Immature natural killer cell (primary cell): ENCODE measurements around the gene SLC6A12. TPM values are rescaled to one million over a fixed set of nuclear protein-coding genes. Genes with fewer than 3 reads are reported as not detected.
"Not testable (repeated sequence)": the region's sequence is repeated elsewhere in the genome, so short reads cannot be mapped to it uniquely, and the experiment has no call there.

Experiments used
- DNase-seq, 3 donors: peaks; one replicate each; pipeline ENCODE4 v3.0.0; 2022; ENCODE audit warnings: mixed read lengths in 1 of 3
- H3K27ac Mint-ChIP-seq, 6 donors: one replicate each; pipeline ENCODE4 v1.8.0; 2020; ENCODE audit warnings: mixed read lengths in 6 of 6, mild to moderate bottlenecking in 5 of 6, inconsistent platforms in 4 of 6, moderate library complexity in 3 of 6
- H3K27me3 Mint-ChIP-seq, 3 donors: one replicate each; pipeline ENCODE4 v1.8.0; 2020 to 2021; ENCODE audit warnings: low read depth in 3 of 3, mild to moderate bottlenecking in 3 of 3, mixed read lengths in 3 of 3, moderate library complexity in 3 of 3, inconsistent platforms in 1 of 3
- H3K36me3 Mint-ChIP-seq, 3 donors: one replicate each; pipeline ENCODE4 v1.8.0; 2020; ENCODE audit warnings: mixed read lengths in 3 of 3, inconsistent platforms in 2 of 3, mild to moderate bottlenecking in 2 of 3
- H3K4me1 Mint-ChIP-seq, 2 donors: one replicate each; pipeline ENCODE4 v1.8.0; 2020; ENCODE audit warnings: inconsistent platforms in 2 of 2, mild to moderate bottlenecking in 2 of 2, mixed read lengths in 2 of 2, moderate library complexity in 1 of 2
- H3K4me3 Mint-ChIP-seq, 5 donors: one replicate each; pipeline ENCODE4 v1.8.0; 2020; ENCODE audit warnings: mild to moderate bottlenecking in 5 of 5, mixed read lengths in 5 of 5, inconsistent platforms in 3 of 5, moderate library complexity in 3 of 5
- H3K9me3 Mint-ChIP-seq, 6 donors: one replicate each; pipeline ENCODE4 v1.8.0; 2020; ENCODE audit warnings: mild to moderate bottlenecking in 6 of 6, mixed read lengths in 6 of 6, inconsistent platforms in 4 of 6, moderate library complexity in 3 of 6
- polyA plus RNA-seq, 3 donors: library from polyadenylated mRNA; unstranded; fragments of 300-500 nt; fragmentation: Illumina TruSeq; gene quantifications; one replicate each; pipeline ENCODE4 v1.2.3, GENCODE V29; 2021

Gene SLC6A12
- polyA plus RNA-seq, 3 donors from 2014 or later: 0.59 TPM; not detected in 2

- peaks cover 10 to 18% (median 13%) of the 10 kb centered on the region in 6 donors for H3K9me3 Mint-ChIP-seq
- H3K4me1 Mint-ChIP-seq: no peaks in the 10 kb centered on the region
- DNase-seq: no peak
- H3K36me3 Mint-ChIP-seq: peaks cover 0 to 5% (median 4%) of the 10 kb centered on the region in 3 donors
- no peak overlapping the region for H3K27ac Mint-ChIP-seq
- H3K27me3 Mint-ChIP-seq: peaks cover 0 to 11% (median 2%) of the 10 kb centered on the region in 3 donors
- H3K4me3 Mint-ChIP-seq: no peak overlapping the region
Observed at GRCh38 chr12:242496-242895, 28.5 kb upstream of the SLC6A12 start.

GRCh38 chr12:241266-241665 is 27.3 kb upstream of the SLC6A12 start:
- Mint-ChIP-seq H3K27ac (no peak overlapping the region), H3K4me3 (no peak overlapping the region), H3K9me3 (peaks cover 2 to 11% (median 6%) of the 10 kb centered on the region in 6 donors), H3K4me1 (no peaks in the 10 kb centered on the region), H3K36me3 (peaks cover 0 to 7% (median 3%) of the 10 kb centered on the region in 3 donors), H3K27me3 (peaks cover 2 to 8% (median 3%) of the 10 kb centered on the region in 3 donors)
- no peak for DNase-seq

DNA sequence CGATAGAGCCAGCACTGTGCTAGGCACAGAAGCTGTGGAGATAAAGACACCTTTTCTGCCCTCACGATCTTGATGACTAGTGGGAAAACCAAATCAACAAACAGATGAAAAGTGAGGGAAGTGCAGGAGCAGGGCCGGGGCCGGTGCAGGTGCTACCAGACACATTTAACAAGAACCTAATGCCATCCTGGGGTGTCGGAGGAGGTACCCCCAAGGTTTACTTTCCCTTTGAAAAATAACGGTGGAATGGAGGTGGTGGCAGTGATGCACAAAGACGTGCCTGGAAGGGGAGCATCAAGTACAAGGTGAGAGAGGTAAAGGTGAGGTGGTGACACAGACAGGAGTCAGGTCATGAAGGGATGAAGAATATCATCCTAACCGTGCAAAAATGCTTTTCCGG is 26.6 kb upstream of the SLC6A12 start:
- H3K27me3 Mint-ChIP-seq: peaks cover 3 to 8% (median 4%) of the 10 kb centered on the region in 3 donors
- H3K9me3 Mint-ChIP-seq: peaks cover 7 to 16% (median 11%) of the 10 kb centered on the region in 6 donors
- H3K4me3 Mint-ChIP-seq: no peak overlapping the region
- H3K36me3 Mint-ChIP-seq: peaks cover 0 to 11% (median 8%) of the 10 kb centered on the region in 3 donors
- no peaks in the 10 kb centered on the region for H3K4me1 Mint-ChIP-seq
- DNase-seq: no peak
- H3K27ac Mint-ChIP-seq: no peak overlapping the region

- Mint-ChIP-seq H3K4me3 (no peak overlapping the region), H3K27me3 (peaks cover 3 to 5% (median 4%) of the 10 kb centered on the region in 3 donors), H3K9me3 (peaks cover 10 to 20% (median 13%) of the 10 kb centered on the region in 6 donors), H3K36me3 (peaks cover 0 to 12% (median 11%) of the 10 kb centered on the region in 3 donors), H3K4me1 (no peaks in the 10 kb centered on the region), H3K27ac (no peak overlapping the region)
- no peak for DNase-seq
Observed at GRCh38 chr12:238736-239398, 24.9 kb upstream of the SLC6A12 start.

GRCh38 chr12:238116-238515 is 24.2 kb upstream of the SLC6A12 start:
- Mint-ChIP-seq H3K27ac (no peak overlapping the region), H3K4me1 (no peaks in the 10 kb centered on the region), H3K36me3 (peaks cover 0 to 12% (median 11%) of the 10 kb centered on the region in 3 donors), H3K27me3 (peaks cover 3 to 5% (median 4%) of the 10 kb centered on the region in 3 donors), H3K4me3 (no peak overlapping the region), H3K9me3 (peaks cover 10 to 20% (median 13%) of the 10 kb centered on the region in 6 donors)
- DNase-seq: no peak

DNA sequence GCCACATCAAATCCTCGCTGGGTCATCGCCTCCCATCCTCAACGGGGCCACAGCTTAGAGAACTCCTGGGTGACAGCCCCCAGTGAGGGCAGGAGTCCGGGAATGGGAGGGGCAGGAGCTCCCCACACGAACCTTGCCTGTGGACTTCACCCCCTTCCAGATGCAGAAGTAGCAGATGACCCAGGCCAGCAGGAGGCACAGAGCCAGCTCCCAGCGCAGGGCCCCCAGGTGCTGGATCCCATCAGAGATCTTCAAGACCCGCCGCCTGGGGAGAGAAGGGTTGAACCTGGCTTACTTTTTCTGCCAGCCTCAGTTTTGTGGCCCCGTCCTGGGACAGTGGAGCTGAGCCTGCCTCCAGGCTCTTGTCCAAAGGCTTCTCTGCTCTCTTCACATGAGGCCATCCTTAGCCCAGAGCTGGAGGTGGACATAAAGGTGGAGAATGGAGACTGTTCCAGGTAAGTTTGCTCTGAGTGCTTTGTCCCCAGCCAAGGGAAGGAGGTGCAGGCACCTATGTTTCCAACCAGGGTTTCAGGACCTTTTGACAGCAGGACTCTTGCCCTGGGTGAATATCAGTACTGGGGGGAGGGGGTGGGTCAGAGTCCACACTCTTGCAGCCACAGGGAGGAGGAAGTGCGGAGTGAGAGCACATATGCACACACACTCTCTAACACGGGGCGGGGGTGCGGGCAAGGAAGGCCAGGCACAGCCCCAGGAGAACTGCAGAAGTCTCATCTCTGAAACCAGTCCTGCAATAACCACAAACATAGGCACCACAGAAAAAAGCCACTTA is 23.3 kb upstream of the SLC6A12 start:
- H3K9me3 Mint-ChIP-seq: peaks cover 10 to 20% (median 13%) of the 10 kb centered on the region in 6 donors
- H3K36me3 Mint-ChIP-seq: peaks cover 0 to 12% (median 7%) of the 10 kb centered on the region in 3 donors
- H3K4me3 Mint-ChIP-seq: no peak overlapping the region
- no peak for DNase-seq
- peaks cover 3 to 5% (median 4%) of the 10 kb centered on the region in 3 donors for H3K27me3 Mint-ChIP-seq
- H3K27ac Mint-ChIP-seq: no peak overlapping the region
- H3K4me1 Mint-ChIP-seq: no peaks in the 10 kb centered on the region

GRCh38 chr12:236445-236844 is 22.5 kb upstream of the SLC6A12 start:
- Mint-ChIP-seq H3K36me3 (peaks cover 0 to 12% (median 7%) of the 10 kb centered on the region in 3 donors), H3K27me3 (peaks cover 3 to 5% (median 4%) of the 10 kb centered on the region in 3 donors), H3K9me3 (peaks cover 10 to 20% (median 13%) of the 10 kb centered on the region in 6 donors), H3K4me3 (no peak overlapping the region), H3K27ac (no peak overlapping the region), H3K4me1 (no peaks in the 10 kb centered on the region)
- DNase-seq: no peak

DNA sequence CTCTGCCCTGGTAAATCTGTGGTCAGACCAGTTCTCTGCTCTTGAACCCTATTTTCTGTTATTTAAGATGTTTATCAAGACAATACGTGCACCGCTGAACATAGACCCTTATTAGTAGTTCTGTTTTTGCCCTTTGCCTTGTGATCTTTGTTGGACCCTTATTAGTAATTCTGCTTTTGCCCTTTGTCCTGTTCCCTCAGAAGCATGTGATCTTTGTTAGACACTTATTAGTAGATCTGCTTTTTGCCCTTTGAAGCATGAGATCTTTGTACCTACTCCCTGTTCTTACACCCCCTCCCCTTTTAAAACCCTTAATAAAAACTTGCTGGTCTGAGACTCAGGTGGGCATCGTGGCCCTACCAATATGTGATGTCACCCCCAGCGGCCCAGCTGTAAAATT is 22.0 kb upstream of the SLC6A12 start:
- peaks cover 10 to 20% (median 13%) of the 10 kb centered on the region in 6 donors for H3K9me3 Mint-ChIP-seq
- H3K27me3 Mint-ChIP-seq, DNase-seq, H3K4me1 Mint-ChIP-seq, H3K4me3 Mint-ChIP-seq, H3K27ac Mint-ChIP-seq: not testable (repeated sequence)
- H3K36me3 Mint-ChIP-seq: peaks cover 0 to 12% (median 7%) of the 10 kb centered on the region in 3 donors

- peaks cover 10 to 20% (median 12%) of the 10 kb centered on the region in 6 donors for H3K9me3 Mint-ChIP-seq
- H3K36me3 Mint-ChIP-seq: peaks cover 0 to 12% (median 7%) of the 10 kb centered on the region in 3 donors
Observed at GRCh38 chr12:234891-235415, 21.0 kb upstream of the SLC6A12 start.

DNA sequence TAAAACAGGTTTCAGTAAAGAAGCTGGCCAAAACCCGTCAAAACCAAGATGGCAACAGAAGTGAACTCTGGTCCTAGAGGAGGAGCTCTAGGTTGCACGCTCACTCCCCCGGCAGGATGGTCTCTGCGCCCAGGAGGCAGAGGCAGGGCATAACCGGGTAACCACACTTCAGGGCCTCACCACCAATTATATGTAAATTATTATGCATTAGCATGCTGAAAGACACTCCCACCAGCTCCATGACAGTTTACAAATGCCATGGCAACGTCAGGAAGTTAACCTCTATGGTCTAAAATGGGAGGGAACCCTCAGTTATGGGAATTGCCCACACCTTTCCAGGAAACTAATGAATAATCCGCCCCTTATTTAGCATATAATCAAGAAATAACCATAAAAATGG is 20.1 kb upstream of the SLC6A12 start:
- Mint-ChIP-seq H3K27ac (no peak overlapping the region), H3K4me1 (no peaks in the 10 kb centered on the region), H3K4me3 (no peak overlapping the region), H3K36me3 (peaks cover 0 to 12% (median 7%) of the 10 kb centered on the region in 3 donors), H3K9me3 (peaks cover 10 to 20% (median 12%) of the 10 kb centered on the region in 6 donors), H3K27me3 (peaks cover 3 to 6% (median 5%) of the 10 kb centered on the region in 3 donors)
- DNase-seq: no peak

More at GRCh38 chr12:234891-235415, 21.0 kb upstream of the SLC6A12 start:
- H3K27me3 Mint-ChIP-seq: peaks cover 3 to 6% (median 5%) of the 10 kb centered on the region in 3 donors
- no peak for DNase-seq
- H3K27ac Mint-ChIP-seq: no peak overlapping the region
- no peak overlapping the region for H3K4me3 Mint-ChIP-seq
- H3K4me1 Mint-ChIP-seq: no peaks in the 10 kb centered on the region

- no peak for DNase-seq
- H3K9me3 Mint-ChIP-seq: peaks cover 10 to 20% (median 12%) of the 10 kb centered on the region in 6 donors
- H3K27me3 Mint-ChIP-seq: peaks cover 3 to 6% (median 5%) of the 10 kb centered on the region in 3 donors
- no peaks in the 10 kb centered on the region for H3K4me1 Mint-ChIP-seq
- peaks cover 0 to 12% (median 7%) of the 10 kb centered on the region in 3 donors for H3K36me3 Mint-ChIP-seq
- H3K27ac Mint-ChIP-seq: no peak overlapping the region
- no peak overlapping the region for H3K4me3 Mint-ChIP-seq
Observed at GRCh38 chr12:233615-233968, 19.6 kb upstream of the SLC6A12 start.

DNA sequence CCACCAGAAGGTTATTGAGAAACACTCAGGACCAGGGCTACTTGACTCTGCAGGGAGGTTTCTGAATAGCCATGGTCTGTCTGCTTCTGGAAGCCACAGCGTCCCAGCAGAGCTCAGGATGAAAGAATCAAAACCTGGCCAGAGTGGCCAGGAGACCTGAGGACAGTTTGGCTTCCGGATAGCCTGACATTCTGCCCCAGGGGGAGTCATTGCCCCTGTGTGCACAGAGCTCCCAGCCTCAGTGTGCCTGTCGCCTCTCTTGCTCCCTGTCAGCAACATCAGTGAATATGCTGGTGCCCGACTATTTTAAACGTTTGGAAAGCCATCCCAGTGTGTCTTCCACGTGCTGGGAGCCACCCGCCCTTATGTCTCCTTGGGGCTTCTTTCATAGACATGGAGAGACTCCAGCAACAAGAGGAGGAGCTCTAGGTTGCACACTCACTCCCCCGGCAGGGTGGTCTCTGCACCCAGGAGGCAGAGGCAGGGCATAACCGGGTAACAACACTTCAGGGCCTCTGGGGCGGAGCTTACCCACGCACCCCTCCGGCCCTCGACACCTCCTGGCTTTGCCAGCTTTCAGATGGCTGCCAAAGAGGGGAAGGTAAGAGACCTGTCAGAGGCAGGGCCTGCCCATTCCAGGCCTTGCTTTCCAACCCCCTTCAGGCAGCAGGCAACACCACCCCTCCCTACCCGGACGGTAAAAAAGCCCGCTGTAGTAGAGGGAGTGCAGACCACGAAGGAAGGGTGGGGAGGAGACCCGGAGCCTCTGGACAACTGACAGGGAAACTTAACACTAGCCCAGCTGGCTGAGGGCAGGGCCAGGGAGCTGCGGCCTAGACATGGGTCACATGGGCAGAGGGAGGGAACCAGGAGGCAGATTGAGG is 19.0 kb upstream of the SLC6A12 start:
- H3K4me3 Mint-ChIP-seq: peak overlapping the region in 1 of 5 donors; percentile 27
- peaks cover 0 to 12% (median 7%) of the 10 kb centered on the region in 3 donors for H3K36me3 Mint-ChIP-seq
- H3K4me1 Mint-ChIP-seq: no peaks in the 10 kb centered on the region
- peaks cover 3 to 5% (median 3%) of the 10 kb centered on the region in 3 donors for H3K27me3 Mint-ChIP-seq
- H3K9me3 Mint-ChIP-seq: peaks cover 10 to 20% (median 12%) of the 10 kb centered on the region in 6 donors
- no peak overlapping the region for H3K27ac Mint-ChIP-seq
- DNase-seq: no peak
